Thyroid gland (tissue), 4 donors: ENCODE measurements around the gene PDE1C.

Experiments used
- CTCF ChIP-seq, 6 experiments: fragments of 200-600 bp in 3 of 6; fragments of 450-650 bp in 3 of 6; sonication (generic) in 3 of 6; IDR thresholded peaks; one replicate each; pipeline ENCODE4 v1.5.1; 2016 to 2019; ENCODE audit warnings: antibody characterized with exemption in 6 of 6, mild to moderate bottlenecking in 2 of 6, inconsistent platforms in 1 of 6, moderate library complexity in 1 of 6
- POLR2A ChIP-seq, 2 donors: fragments of 450-650 bp; IDR thresholded peaks; one replicate each; pipeline ENCODE4 v1.6.1; 2017; ENCODE audit warnings: antibody characterized with exemption in 2 of 2, mild to moderate bottlenecking in 2 of 2, moderate library complexity in 1 of 2

- no peak for TF ChIP-seq CTCF (IDR thresholded peaks at IDR 0.05)
- TF ChIP-seq POLR2A (IDR thresholded peaks at IDR 0.05): no peak
Measured at GRCh38 chr7:31791881-31792280, 278.3 kb downstream of the PDE1C start.
